ENCODE results near the gene YBEY.
"Not testable (repeated sequence)": the region's sequence is repeated elsewhere in the genome, so short reads cannot be mapped to it uniquely, and the experiment has no call there.

YBEY gene

GRCh38 chr21:46307625-46308024, 21.5 kb downstream of the YBEY start:
- no peak for DNase-seq

- no peak for DNase-seq
These were observed 22.3 kb downstream of the YBEY start for GRCh38 chr21:46308431-46308830.

DNA sequence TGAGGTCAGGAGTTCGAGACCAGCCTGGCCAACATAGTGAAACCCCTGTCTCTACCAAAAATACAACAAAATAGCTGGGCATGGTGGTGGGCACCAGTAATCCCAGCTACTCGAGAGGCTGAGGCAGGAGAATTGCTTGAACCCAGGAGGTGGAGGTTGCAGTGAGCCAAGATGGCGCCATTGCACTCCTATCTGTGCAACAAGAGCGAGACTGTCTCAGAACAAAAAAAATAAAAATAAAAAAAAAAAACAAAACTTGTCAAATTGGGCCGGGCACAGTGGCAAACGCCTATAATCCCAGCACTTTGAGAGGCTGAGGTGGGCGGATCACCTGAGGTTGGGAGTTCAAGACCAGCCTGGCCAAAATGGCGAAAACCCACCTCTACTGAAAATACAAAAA, 24.1 kb downstream of the YBEY start:
- not testable (repeated sequence) for DNase-seq

- no peak for DNase-seq
These were observed 25.4 kb downstream of the YBEY start for GRCh38 chr21:46311568-46311967.

DNA sequence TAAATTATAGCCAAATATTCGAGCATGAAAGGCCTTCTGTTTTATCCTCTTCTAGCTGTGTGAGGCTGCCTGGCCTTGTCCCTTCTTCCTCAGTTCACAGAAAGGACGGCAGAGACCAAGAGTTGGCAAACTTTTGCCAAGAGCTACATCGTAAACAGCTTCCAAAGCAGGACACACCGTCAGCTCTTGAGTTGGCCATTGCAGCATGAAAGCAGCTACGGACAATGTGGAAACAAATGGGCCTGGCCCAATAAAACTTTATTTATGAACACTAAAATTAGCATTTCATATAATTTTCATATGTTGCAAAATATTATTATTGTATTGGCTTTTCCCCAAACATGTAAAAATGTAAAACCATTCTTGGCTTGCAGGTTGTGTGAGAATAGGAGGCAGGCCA, 26.8 kb downstream of the YBEY start:
- DNase-seq, result no peak

DNA sequence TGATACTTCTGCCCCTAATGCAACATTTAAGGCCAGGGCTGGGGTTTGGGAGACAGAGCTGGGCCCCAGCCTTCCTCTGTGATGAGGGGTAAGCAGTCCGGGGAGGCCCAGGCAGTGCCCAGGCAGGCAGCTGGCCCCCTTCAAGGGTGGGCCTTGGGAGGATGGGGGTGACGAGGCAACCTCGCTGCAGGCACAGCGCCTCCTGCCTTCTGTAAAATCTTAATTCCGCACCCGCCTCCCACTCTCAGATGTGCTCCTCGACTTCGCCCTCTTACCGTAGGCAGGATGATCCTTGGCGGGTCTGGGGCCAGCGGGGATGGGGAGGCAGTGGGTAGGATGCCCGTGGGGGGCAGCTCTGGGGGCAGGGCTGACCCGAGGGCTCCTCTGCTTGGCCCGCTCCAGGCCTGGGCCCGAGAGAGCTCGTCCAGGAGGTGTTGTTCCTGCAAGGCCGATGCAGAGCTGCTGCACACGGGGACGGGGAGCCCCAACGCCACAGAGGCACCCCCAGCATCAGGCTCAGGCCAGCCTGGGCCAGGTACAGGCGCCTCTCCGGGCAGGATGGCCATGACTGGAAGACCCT, 28.4 kb downstream of the YBEY start:
- no peak for DNase-seq

- no peak for DNase-seq
These were observed 30.7 kb downstream of the YBEY start for GRCh38 chr21:46316708-46317324.

DNA sequence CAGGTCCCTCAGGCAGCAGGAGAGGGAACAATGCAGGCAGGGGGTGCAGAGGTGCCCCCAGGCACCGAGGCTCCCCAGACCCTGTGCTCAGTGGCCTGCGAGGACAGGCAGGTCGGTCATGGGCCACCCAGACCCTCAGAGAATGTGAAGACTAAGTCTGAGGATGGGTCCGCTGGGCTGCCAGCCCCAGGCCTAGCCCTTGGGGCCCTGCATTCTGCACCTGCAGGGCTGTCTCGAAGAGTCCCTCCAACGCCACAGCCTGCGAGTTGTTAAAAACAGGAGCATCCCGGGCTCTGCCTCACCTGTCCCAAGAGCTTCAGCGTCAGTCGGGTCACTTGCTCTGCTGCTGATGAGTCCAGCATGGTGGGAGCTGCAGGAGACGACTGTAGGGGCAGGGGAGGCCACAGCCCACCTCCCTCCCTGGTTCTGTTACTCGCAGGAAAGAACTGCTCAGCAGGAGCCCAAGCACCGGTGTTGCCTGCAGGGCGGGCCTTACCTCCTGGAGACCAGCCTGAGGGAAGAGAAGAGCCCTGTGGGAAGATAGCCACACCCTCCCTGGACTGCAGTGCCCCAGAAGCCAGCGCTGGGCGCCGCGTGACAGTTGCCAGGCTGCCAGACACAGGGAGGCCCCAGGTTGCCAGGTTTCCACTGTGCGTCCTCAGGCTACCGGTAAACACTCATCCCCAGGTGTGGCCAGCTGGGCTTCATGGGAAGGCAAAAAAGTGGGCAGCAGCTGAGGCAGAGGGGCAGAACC, 31.7 kb downstream of the YBEY start:
- DNase-seq, result no peak

- DNase-seq, result no peak
These were observed 32.3 kb downstream of the YBEY start for GRCh38 chr21:46318464-46318845.

- no peak for DNase-seq
These were observed 33.0 kb downstream of the YBEY start for GRCh38 chr21:46319186-46319585.

DNA sequence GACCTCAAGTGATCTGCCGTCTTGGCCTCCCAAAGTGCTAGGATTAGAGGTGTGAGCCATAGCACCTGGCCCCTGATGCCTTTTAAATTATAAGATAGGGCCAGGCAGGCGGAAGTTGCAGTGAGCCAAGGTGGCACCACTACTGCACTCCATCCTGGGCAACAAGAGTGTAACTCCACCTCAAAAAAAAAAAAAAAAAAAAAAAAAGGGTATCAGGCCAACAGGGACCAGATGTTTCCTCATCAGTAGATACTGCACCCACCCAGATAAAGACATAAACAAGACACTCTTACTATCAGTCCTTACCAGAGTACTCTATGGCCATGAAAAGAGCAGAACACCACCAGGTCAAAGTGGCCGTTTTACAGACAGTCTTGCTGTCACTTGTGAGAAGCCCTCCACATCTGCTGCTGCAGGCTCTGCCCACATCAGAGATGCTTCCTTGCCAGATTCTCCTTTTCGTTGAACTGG, 34.2 kb downstream of the YBEY start:
- DNase-seq, result no peak

- DNase-seq, result peak; percentile 30 to 39
These were observed 36.4 kb downstream of the YBEY start for GRCh38 chr21:46322351-46323226.

GRCh38 chr21:46323227-46323709, 37.1 kb downstream of the YBEY start:
- DNase-seq, result peak in 1 of 2 experiments; percentile 44

GRCh38 chr21:46323710-46324389, 37.7 kb downstream of the YBEY start, which contains the start of the genes C21orf58 and PCNT:
Gene C21orf58, minus strand, starts transcription at chr21:46323870. Its CDS starts 1,132 bp downstream, at chr21:46322738.
Gene PCNT, plus strand, starts transcription at chr21:46324156. Its CDS starts 73 bp downstream, at chr21:46324229.
- DNase-seq, result peak; percentile 95 to 97

GRCh38 chr21:46324390-46325072, 38.4 kb downstream of the YBEY start:
- peak; percentile 88 to 89 for DNase-seq

GRCh38 chr21:46325073-46325912, 39.2 kb downstream of the YBEY start:
- peak; percentile 42 to 57 for DNase-seq

- no peak for DNase-seq
These were observed 40.1 kb downstream of the YBEY start for GRCh38 chr21:46326110-46326703.

DNA sequence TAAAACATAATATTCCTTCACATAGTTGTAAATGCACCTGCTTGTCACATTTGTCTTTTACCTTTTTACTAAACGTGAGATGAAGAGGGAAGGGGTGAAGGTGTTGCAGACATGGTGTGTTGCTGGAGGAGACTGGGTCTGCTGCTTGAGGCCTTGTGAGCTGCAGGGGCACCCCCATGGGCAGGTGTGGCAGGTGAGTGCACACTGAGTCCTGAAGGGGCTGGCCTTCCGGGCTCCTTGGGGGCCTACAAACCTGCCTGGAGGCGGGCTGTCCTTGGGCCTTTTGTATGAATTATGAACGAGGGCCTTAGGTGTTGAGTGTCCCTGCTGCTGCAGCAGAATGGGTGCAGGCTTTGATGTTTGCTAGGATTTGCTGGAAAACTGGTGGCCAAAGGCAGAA, 41.6 kb downstream of the YBEY start:
- DNase-seq, result no peak

DNA sequence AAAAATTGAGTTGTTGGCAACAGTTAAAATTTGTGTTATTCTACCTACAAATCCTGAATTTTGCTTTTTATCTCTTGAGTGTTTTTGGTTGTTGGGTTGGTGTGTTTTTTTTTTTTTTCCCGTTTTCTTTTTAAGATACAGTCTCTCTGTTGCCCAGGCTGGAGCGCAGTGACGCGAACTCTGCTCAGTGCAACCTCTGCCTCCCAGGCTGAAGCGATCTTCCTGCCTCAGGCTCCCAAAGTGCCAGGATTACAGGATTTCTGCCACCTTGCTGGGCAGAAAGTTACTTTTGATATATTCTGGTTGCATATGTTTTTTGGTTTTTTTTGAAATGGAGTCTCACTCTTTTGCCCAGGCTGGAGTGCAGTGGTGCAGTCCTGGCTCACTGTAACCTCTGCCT, 42.0 kb downstream of the YBEY start:
- DNase-seq, result no peak

- no peak for DNase-seq
These were observed 43.7 kb downstream of the YBEY start for GRCh38 chr21:46329796-46330195.
